Mesothelial cell of epicardium (in vitro differentiated cells): ENCODE results near the gene MTHFS. TPM values are rescaled to one million over a fixed set of nuclear protein-coding genes. Genes with fewer than 3 reads are reported as not detected.

ENCODE experiments used
- DNase-seq, 2 experiments: peaks; one replicate each; pipeline ENCODE4 v3.0.0; 2021; ENCODE audit warnings: low spot score in 2 of 2; ENCODE audit not compliant: unreplicated experiment in 2 of 2
- H3K27ac Mint-ChIP-seq: 2 replicates; pipeline ENCODE4 v1.8.0; 2021; ENCODE audit warnings: mixed read lengths
- H3K27me3 Mint-ChIP-seq: 2 replicates; pipeline ENCODE4 v1.8.0; 2021; ENCODE audit warnings: low read depth, mixed read lengths
- H3K36me3 Mint-ChIP-seq: 2 replicates; pipeline ENCODE4 v1.8.0; 2021; ENCODE audit warnings: mixed read lengths
- H3K4me1 Mint-ChIP-seq: 2 replicates; pipeline ENCODE4 v1.8.0; 2021; ENCODE audit warnings: mixed read lengths
- H3K4me3 Mint-ChIP-seq: 2 replicates; pipeline ENCODE4 v1.8.0; 2021; ENCODE audit warnings: mild to moderate bottlenecking, moderate library complexity, mixed read lengths
- H3K9me3 Mint-ChIP-seq: 2 replicates; pipeline ENCODE4 v1.8.0; 2021; ENCODE audit warnings: mixed read lengths
- total RNA-seq: library from RNA; stranded (reverse); gene quantifications from 3 replicates; pipeline ENCODE4 v1.2.1, GENCODE V29; 2021
- TF ChIP-seq, protein P1 (sequence below): fragments of 200-600 bp; sonication (generic); IDR thresholded peaks from one replicate; pipeline ENCODE4 v1.5.0; 2021; ENCODE audit warnings: antibody characterized with exemption; ENCODE audit not compliant: unreplicated experiment

The MTHFS gene
- 12.5 to 14.8 TPM (median 13.7 TPM) in 3 replicates for total RNA-seq

DNA sequence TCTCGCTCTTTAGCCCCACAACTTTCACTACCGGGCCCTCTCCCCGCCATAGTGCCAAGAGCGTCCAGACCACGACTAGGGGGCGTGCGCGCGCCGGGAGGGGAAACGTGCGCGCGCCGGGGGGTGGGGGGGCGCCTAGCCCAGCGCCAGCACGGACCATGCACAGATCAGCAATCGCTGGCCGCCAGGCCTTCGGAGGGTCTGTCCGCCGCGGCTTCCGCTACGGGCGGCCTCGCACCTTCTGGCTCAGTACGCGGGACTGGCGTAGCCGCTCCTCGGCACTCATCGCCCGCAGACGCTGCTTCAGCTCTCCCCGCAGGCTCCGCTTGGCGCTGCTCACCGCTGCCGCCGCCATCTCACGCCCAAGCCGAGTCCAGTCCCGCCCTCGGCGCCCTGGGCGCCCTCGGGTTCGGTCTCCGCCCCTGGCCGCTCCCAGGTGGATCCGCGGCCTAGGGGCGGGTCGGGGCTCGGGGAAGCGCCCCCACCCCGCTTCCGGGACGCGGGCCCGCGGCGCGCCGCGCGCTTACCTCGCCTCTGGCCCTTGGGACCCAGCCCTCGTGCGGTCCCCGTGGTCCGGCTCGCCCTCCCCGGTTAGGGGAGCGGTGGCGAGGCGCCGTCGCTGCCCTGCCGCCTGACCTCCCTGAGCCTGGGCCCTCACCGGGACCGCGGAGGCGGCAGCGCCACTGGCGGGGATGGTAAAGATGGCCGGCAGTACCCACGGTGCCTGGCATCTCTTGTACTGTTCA is at the start of gene MTHFS:
MTHFS (minus strand) TSS at position 381 of the 746 bp plus-strand sequence; CDS start at position 355, 26 bp downstream.
- H3K27ac Mint-ChIP-seq: peak within 1 kb of the TSS; percentile 99
- H3K4me1 Mint-ChIP-seq: peaks cover 17% of the 10 kb centered on the region
- H3K4me3 Mint-ChIP-seq: peak within 1 kb of the TSS; percentile 92
- H3K9me3 Mint-ChIP-seq: no peaks in the 10 kb centered on the region
- TF ChIP-seq, protein P1, sequence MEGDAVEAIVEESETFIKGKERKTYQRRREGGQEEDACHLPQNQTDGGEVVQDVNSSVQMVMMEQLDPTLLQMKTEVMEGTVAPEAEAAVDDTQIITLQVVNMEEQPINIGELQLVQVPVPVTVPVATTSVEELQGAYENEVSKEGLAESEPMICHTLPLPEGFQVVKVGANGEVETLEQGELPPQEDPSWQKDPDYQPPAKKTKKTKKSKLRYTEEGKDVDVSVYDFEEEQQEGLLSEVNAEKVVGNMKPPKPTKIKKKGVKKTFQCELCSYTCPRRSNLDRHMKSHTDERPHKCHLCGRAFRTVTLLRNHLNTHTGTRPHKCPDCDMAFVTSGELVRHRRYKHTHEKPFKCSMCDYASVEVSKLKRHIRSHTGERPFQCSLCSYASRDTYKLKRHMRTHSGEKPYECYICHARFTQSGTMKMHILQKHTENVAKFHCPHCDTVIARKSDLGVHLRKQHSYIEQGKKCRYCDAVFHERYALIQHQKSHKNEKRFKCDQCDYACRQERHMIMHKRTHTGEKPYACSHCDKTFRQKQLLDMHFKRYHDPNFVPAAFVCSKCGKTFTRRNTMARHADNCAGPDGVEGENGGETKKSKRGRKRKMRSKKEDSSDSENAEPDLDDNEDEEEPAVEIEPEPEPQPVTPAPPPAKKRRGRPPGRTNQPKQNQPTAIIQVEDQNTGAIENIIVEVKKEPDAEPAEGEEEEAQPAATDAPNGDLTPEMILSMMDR: no peak
- no peaks in the 10 kb centered on the region for H3K27me3 Mint-ChIP-seq
- DNase-seq: peak; percentile 67 to 71
- peaks cover 11% of the 10 kb centered on the region for H3K36me3 Mint-ChIP-seq

DNA sequence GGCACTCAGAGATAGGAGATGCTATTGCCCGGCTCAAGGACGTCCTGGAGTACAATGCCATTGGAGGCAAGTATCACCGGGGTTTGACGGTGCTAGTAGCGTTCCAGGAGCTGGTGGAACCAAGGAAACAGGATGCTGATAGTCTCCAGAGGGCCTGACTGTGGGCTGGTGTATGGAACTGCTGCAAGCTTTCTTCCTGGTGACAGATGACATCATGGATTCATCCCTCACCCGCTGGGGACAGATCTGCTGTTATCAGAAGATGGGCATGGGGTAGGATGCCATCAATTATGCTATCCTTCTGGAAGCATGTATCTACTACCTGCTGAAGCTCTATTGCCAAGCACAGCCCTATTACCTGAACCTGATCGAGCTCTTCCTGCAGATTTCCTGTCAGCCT is 47.8 kb upstream of the MTHFS start:
- Mint-ChIP-seq H3K9me3 (no peaks in the 10 kb centered on the region), H3K4me3 (no peak overlapping the region), H3K27ac (no peak overlapping the region), H3K36me3 (no peaks in the 10 kb centered on the region), H3K27me3 (peaks cover 25% of the 10 kb centered on the region), H3K4me1 (peaks cover 2% of the 10 kb centered on the region)
- DNase-seq: no peak
- TF ChIP-seq, protein P1: no peak

DNA sequence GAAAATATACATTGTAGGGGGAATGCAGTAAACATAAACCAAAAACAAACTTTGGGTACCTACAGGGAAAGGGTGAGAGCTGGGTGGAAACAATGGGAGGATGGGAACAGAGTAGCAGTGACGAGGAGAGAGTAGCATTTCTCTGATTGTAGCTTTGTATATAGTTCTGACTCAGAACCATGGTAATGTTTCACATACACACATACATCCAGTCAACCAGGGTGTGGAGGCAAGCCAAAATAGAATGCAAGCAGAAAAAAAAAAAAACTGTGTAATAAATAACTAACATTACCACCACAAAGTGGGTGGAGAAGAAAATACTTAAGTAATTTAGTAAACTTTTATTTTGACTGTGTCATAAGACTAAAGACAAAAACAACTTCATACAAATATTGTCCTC is 47.0 kb upstream of the MTHFS start:
- TF ChIP-seq, protein P1: no peak
- Mint-ChIP-seq H3K4me3 (no peak overlapping the region), H3K27me3 (peaks cover 25% of the 10 kb centered on the region), H3K27ac (no peak overlapping the region), H3K9me3 (no peaks in the 10 kb centered on the region), H3K36me3 (no peaks in the 10 kb centered on the region), H3K4me1 (peaks cover 1% of the 10 kb centered on the region)
- no peak for DNase-seq

DNA sequence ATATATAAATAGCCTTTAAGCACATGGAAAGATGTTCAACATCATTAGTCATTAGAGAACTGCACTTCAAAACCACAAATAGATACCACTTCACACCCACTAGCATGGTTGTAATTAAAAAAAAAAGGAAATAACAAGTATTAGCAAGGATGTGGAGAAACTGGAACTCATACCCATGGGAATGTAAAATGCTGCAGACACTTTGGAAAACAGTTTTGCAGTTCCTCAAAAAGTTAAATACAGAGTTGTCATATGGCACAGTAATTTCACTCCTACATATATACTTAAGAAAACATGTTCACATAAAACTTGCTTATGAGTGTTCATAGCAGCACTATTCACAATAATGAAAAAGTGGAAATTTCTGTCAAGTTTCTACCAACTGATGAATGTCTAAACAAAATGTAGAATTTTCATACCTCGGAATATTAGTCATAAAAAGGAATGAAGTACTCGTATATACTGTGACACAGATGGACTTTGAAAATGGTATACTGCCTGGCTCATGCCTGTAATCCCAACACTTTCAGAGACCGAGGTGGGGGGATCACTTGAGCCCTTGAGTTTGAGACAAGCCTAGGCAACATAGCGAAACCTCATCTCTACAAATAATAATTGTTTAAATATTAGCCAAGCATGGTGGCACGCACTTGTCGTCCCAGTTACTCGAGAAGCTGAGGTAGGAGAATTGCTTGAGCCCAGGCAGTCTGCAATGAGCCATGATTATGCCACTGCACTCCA is 46.1 kb upstream of the MTHFS start:
- TF ChIP-seq, protein P1: no peak
- Mint-ChIP-seq H3K4me1 (no peaks in the 10 kb centered on the region), H3K27me3 (peaks cover 25% of the 10 kb centered on the region), H3K9me3 (no peaks in the 10 kb centered on the region), H3K36me3 (no peaks in the 10 kb centered on the region), H3K27ac (no peak overlapping the region), H3K4me3 (no peak overlapping the region)
- DNase-seq: no peak

DNA sequence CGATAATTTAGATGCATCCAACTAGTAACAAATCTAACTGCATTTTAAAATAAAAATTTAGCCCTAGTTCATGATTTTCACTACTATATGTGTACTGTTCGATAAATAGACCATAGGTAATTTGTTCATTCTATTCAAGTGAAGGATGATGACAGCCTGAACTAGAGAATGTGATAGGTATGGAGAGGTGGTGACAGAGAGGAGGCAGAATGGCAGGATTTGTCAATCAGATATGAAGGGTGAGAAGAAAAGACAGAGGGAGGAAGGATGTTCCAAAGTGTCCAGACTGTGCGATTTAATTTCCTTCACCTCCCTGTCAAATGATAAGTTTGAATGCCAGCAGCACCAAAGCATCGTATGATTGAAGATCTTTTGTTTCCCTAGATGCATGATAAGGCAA is 42.6 kb upstream of the MTHFS start:
- DNase-seq: no peak
- TF ChIP-seq, protein P1: no peak
- Mint-ChIP-seq H3K27me3 (peaks cover 11% of the 10 kb centered on the region), H3K9me3 (no peaks in the 10 kb centered on the region), H3K36me3 (no peaks in the 10 kb centered on the region), H3K4me3 (no peak overlapping the region), H3K4me1 (peaks cover 16% of the 10 kb centered on the region), H3K27ac (no peak overlapping the region)
